ENCODE measurements around the gene PLAGL2.

DNA sequence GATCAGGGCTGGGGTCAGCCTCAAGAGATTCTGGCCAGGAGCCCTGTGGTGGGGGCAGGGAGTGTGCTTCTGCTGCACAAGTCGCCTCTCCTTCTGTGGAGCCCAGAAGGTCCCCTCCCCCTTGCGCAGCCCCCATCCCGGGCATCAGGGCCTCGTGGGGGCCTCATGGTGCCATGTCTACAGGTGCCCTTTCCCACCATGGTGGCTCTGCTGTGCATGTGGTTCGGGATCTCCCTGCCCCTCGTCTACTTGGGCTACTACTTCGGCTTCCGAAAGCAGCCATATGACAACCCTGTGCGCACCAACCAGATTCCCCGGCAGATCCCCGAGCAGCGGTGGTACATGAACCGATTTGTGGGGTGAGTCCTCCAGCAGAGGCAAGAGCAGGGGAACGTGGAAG is 49.9 kb downstream of the PLAGL2 start:
- TF ChIP-seq POLR2A (IDR thresholded peaks at IDR 0.05) = no peak
- TF ChIP-seq, protein P1, sequence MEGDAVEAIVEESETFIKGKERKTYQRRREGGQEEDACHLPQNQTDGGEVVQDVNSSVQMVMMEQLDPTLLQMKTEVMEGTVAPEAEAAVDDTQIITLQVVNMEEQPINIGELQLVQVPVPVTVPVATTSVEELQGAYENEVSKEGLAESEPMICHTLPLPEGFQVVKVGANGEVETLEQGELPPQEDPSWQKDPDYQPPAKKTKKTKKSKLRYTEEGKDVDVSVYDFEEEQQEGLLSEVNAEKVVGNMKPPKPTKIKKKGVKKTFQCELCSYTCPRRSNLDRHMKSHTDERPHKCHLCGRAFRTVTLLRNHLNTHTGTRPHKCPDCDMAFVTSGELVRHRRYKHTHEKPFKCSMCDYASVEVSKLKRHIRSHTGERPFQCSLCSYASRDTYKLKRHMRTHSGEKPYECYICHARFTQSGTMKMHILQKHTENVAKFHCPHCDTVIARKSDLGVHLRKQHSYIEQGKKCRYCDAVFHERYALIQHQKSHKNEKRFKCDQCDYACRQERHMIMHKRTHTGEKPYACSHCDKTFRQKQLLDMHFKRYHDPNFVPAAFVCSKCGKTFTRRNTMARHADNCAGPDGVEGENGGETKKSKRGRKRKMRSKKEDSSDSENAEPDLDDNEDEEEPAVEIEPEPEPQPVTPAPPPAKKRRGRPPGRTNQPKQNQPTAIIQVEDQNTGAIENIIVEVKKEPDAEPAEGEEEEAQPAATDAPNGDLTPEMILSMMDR (IDR thresholded peaks at IDR 0.05) = no peak

All from tibial nerve (tissue), 3 donors.